ENCODE measurements around the gene GHDC.
"Not testable (repeated sequence)": the region's sequence is repeated elsewhere in the genome, so short reads cannot be mapped to it uniquely, and the experiment has no call there.

The GHDC gene

DNA sequence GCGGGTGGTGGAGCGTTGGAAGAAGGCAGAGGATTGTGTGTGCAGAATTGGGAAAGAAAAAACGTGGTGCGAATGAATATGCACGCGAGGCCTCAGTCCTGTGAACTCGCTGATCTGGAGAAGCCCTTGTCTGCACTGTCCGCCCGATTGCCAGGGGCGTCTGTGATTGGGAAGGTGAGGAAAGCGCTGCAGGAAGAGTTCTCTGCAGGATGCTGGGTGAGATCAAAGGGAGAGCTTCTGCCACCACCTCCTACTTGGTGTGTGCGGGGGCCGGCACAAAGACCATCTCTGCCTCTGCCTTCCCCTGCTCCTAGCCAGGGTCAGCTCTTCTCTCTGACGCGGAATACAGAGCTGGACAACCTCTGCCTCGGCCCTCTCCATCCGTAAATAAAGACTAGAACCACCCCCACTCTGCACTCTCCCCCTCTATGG lies 38.7 kb downstream of the GHDC start:
- no peaks in the 10 kb centered on the region for H3K36me3 ChIP-seq (replicated peaks; ENCODE audit: insufficient read depth, low read length)
- H3K4me3 ChIP-seq (ENCODE audit: low read length): peak overlapping the region; percentile 45
- no peaks in the 10 kb centered on the region for H3K27me3 ChIP-seq (replicated peaks; ENCODE audit: insufficient read depth, low read length)
- no peaks in the 10 kb centered on the region for H3K9me2 ChIP-seq (replicated peaks; ENCODE audit: insufficient read depth, low read length)
- peaks cover 7% of the 10 kb centered on the region; the same call in 1 of the 2 replicates for H3K4me1 ChIP-seq (ENCODE audit: low read length)
- 0 out of 2 replicates have a peak, but pooled peaks cover 3% of the 10 kb centered on the region for H3F3A ChIP-seq (ENCODE audit: insufficient read depth, low read length)
- H3K27ac ChIP-seq (ENCODE audit: low read length): no peak overlapping the region
- peak overlapping the region; percentile 63; the same call in 1 of the 2 replicates for H2AFZ ChIP-seq (ENCODE audit: low read length)
- no peaks in the 10 kb centered on the region for H4K20me1 ChIP-seq (ENCODE audit: insufficient read depth, low read length)
- peaks cover 41% of the 10 kb centered on the region for H3K79me2 ChIP-seq (ENCODE audit: low read length)
- H3K4me2 ChIP-seq (ENCODE audit: low read depth, low read length): peak overlapping the region; percentile 53
- H3K9ac ChIP-seq (ENCODE audit: low read length): peak overlapping the region; percentile 37; the same call in 1 of the 2 replicates
- H3K9me3 ChIP-seq (replicated peaks; ENCODE audit: insufficient read depth, low read length): no peaks in the 10 kb centered on the region
- no peak for DNase-seq
- TF ChIP-seq EZH2 (optimal IDR thresholded peaks at IDR 0.05; ENCODE audit: low read depth, low read length): no peak
- no peak for TF ChIP-seq CTCF (IDR thresholded peaks at IDR 0.05; ENCODE audit: low read length)
- TF ChIP-seq EZH2phosphoT487 (IDR thresholded peaks at IDR 0.05; ENCODE audit: low read length): no peak

DNA sequence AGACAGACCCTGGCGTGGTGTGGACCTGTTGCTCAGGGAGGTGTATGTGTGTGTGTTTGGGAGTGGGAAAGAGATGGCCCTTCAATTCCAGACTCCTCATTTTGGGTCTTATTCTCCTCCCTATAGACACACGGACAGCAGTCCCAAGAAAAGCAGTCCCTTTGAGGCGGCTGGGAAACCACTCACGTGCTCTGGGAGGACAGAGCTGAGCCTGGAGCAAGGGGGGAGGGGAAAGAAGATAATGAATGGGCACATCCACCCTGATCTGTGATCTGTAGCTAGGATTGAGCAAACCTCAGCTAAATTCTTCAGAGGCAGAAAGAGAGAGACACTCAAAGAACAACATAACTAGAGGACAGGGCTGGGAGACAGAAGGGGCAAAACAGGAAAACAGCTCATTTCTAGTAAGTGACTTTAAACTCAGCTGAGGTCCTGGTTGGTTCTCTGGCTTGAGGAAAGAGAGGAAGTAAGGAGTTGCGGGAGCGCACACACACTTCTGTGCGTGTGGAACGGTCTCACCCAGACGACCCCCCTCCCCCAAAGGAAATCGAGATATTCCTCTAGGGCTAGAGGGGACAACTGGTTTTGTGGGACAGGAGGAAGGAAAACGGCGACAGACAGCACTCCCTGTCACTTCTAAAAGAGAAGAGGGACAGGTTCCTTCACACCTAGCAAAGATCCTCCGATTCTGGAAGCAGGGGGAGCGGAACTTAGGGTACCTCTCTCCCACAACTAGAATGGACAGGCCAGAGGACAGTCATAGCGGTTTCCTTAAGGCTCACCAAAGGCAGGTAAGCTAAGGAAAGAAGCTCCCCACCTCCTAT lies 40.2 kb downstream of the GHDC start:
- Histone ChIP-seq H3K27me3 (replicated peaks; ENCODE audit: insufficient read depth, low read length) (no peaks in the 10 kb centered on the region), H3K27ac (ENCODE audit: low read length) (peak overlapping the region; percentile 3; the same call in 1 of the 2 replicates), H3K4me2 (ENCODE audit: low read depth, low read length) (peak overlapping the region; percentile 92), H3K4me3 (ENCODE audit: low read length) (peak overlapping the region; percentile 89), H3K36me3 (replicated peaks; ENCODE audit: insufficient read depth, low read length) (no peaks in the 10 kb centered on the region), H3K9me2 (replicated peaks; ENCODE audit: insufficient read depth, low read length) (no peaks in the 10 kb centered on the region), H2AFZ (ENCODE audit: low read length) (peak overlapping the region; percentile 53; the same call in 1 of the 2 replicates), H4K20me1 (ENCODE audit: insufficient read depth, low read length) (no peaks in the 10 kb centered on the region), H3K9me3 (replicated peaks; ENCODE audit: insufficient read depth, low read length) (no peaks in the 10 kb centered on the region), H3K4me1 (ENCODE audit: low read length) (peaks cover 7% of the 10 kb centered on the region; the same call in 1 of the 2 replicates), H3K79me2 (ENCODE audit: low read length) (peaks cover 54% of the 10 kb centered on the region), H3K9ac (ENCODE audit: low read length) (peak overlapping the region; percentile 93), H3F3A (ENCODE audit: insufficient read depth, low read length) (0 out of 2 replicates have a peak, but pooled peaks cover 3% of the 10 kb centered on the region)
- DNase-seq: no peak
- TF ChIP-seq EZH2phosphoT487 (IDR thresholded peaks at IDR 0.05; ENCODE audit: low read length) (no peak), EZH2 (optimal IDR thresholded peaks at IDR 0.05; ENCODE audit: low read depth, low read length) (no peak), CTCF (IDR thresholded peaks at IDR 0.05; ENCODE audit: low read length) (no peak)

DNA sequence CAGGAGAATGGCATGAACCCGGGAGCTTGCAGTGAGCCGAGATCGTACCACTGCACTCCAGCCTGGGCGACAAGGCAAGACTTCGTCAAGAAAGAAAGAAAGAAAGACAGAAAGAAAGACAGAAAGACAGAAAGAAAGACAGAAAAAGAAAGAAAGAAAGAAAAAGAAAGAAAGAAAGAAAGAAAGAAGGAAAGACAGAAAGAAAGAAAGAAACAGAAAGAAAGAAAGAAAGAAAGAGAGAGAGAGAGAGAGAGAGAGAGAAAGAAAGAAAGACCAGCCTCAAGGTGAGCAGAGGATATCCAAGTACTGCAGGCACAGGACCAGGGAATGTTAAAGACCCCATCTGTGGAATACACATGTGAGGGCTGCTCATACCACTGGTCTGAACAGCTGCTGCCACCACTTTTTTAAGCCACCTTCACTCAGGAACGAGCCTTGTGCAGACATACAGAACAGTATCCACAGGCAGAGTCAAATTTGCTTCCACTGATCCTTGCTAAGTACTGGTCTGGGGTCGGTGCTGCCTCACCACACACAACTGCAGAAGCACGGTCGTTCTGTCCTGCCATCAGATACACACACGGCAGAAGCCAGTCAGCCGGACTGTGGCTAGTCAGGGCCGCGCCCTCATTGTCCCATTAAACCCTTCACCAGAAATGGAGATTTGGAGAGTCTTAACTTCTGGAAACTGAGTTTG lies 47.2 kb downstream of the GHDC start:
- Histone ChIP-seq H3K27me3 (replicated peaks; ENCODE audit: insufficient read depth, low read length) (no peaks in the 10 kb centered on the region), H3K27ac (ENCODE audit: low read length) (no peak overlapping the region), H3K4me3 (ENCODE audit: low read length) (no peak overlapping the region), H3K4me2 (ENCODE audit: low read depth, low read length) (no peak overlapping the region), H3K9me3 (replicated peaks; ENCODE audit: insufficient read depth, low read length) (no peaks in the 10 kb centered on the region), H3F3A (ENCODE audit: insufficient read depth, low read length) (no peaks in the 10 kb centered on the region), H2AFZ (ENCODE audit: low read length) (no peak overlapping the region), H4K20me1 (ENCODE audit: insufficient read depth, low read length) (no peaks in the 10 kb centered on the region), H3K9me2 (replicated peaks; ENCODE audit: insufficient read depth, low read length) (no peaks in the 10 kb centered on the region), H3K79me2 (ENCODE audit: low read length) (peaks cover 86% of the 10 kb centered on the region), H3K4me1 (ENCODE audit: low read length) (no peaks in the 10 kb centered on the region), H3K36me3 (replicated peaks; ENCODE audit: insufficient read depth, low read length) (0 out of 2 replicates have a peak, but pooled peaks cover 3% of the 10 kb centered on the region), H3K9ac (ENCODE audit: low read length) (no peak overlapping the region)
- TF ChIP-seq EZH2 (optimal IDR thresholded peaks at IDR 0.05; ENCODE audit: low read depth, low read length) (no peak), EZH2phosphoT487 (IDR thresholded peaks at IDR 0.05; ENCODE audit: low read length) (no peak), CTCF (IDR thresholded peaks at IDR 0.05; ENCODE audit: low read length) (no peak)
- no peak for DNase-seq

DNA sequence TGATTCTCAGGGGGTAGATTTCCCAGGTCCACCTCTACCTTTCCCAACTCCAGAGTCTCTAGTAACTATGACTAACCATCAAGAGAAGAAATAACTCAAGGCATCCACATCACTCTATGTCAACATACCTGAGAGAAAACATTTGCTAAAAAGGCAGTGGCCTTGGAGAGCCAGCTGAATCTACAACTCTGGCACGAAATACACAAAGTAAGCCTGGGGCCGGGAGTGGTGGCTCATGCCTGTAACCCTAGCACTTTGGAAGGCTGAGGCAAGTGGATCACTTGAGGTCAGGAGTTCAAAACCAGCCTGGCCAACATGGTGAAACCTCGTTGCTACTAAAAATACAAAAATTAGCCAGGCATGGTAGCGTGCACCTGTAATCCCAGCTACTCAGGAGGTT lies 51.2 kb downstream of the GHDC start:
- H3K79me2 ChIP-seq (ENCODE audit: low read length): peaks cover 86% of the 10 kb centered on the region
- not testable (repeated sequence) for H3K4me2 ChIP-seq (ENCODE audit: low read depth, low read length); H3F3A ChIP-seq (ENCODE audit: insufficient read depth, low read length); DNase-seq; H3K27me3 ChIP-seq (replicated peaks; ENCODE audit: insufficient read depth, low read length); H3K27ac ChIP-seq (ENCODE audit: low read length); H3K4me3 ChIP-seq (ENCODE audit: low read length); H3K9me3 ChIP-seq (replicated peaks; ENCODE audit: insufficient read depth, low read length); H3K36me3 ChIP-seq (replicated peaks; ENCODE audit: insufficient read depth, low read length); H3K9ac ChIP-seq (ENCODE audit: low read length); H3K4me1 ChIP-seq (ENCODE audit: low read length); H4K20me1 ChIP-seq (ENCODE audit: insufficient read depth, low read length); H3K9me2 ChIP-seq (replicated peaks; ENCODE audit: insufficient read depth, low read length); H2AFZ ChIP-seq (ENCODE audit: low read length)

All from MM.1S (cell line).